GM12865 (cell line): ENCODE results near the gene PRICKLE2.

Source experiments
- DNase-seq: peaks from one replicate; pipeline ENCODE4 v3.0.0; 2010; ENCODE audit warnings: low read depth
- H3K4me3 ChIP-seq: 2 replicates; pipeline ENCODE4 v1.5.1; 2011; ENCODE audit warnings: mild to moderate bottlenecking, low read depth, low read length, control low read depth
- TF ChIP-seq, protein P1 (sequence below): IDR thresholded peaks from 2 replicates; pipeline ENCODE4 v1.5.1; 2011; ENCODE audit warnings: low read length, control low read depth, low read depth, inconsistent platforms; ENCODE audit not compliant: insufficient read depth; ENCODE audit errors: missing control alignments

PRICKLE2 gene, protein sequence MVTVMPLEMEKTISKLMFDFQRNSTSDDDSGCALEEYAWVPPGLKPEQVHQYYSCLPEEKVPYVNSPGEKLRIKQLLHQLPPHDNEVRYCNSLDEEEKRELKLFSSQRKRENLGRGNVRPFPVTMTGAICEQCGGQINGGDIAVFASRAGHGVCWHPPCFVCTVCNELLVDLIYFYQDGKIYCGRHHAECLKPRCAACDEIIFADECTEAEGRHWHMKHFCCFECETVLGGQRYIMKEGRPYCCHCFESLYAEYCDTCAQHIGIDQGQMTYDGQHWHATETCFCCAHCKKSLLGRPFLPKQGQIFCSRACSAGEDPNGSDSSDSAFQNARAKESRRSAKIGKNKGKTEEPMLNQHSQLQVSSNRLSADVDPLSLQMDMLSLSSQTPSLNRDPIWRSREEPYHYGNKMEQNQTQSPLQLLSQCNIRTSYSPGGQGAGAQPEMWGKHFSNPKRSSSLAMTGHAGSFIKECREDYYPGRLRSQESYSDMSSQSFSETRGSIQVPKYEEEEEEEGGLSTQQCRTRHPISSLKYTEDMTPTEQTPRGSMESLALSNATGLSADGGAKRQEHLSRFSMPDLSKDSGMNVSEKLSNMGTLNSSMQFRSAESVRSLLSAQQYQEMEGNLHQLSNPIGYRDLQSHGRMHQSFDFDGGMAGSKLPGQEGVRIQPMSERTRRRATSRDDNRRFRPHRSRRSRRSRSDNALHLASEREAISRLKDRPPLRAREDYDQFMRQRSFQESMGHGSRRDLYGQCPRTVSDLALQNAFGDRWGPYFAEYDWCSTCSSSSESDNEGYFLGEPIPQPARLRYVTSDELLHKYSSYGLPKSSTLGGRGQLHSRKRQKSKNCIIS

GRCh38 chr3:64224826-64225610 is at the start of gene PRICKLE2:
TSS of gene PRICKLE2 (minus strand) at chr3:64225466. CDS start at chr3:64198927, 26,539 bp downstream.
- DNase-seq, result peak; percentile 91
- H3K4me3 ChIP-seq, result peak within 1 kb of the TSS; percentile 57
- TF ChIP-seq, protein P1, sequence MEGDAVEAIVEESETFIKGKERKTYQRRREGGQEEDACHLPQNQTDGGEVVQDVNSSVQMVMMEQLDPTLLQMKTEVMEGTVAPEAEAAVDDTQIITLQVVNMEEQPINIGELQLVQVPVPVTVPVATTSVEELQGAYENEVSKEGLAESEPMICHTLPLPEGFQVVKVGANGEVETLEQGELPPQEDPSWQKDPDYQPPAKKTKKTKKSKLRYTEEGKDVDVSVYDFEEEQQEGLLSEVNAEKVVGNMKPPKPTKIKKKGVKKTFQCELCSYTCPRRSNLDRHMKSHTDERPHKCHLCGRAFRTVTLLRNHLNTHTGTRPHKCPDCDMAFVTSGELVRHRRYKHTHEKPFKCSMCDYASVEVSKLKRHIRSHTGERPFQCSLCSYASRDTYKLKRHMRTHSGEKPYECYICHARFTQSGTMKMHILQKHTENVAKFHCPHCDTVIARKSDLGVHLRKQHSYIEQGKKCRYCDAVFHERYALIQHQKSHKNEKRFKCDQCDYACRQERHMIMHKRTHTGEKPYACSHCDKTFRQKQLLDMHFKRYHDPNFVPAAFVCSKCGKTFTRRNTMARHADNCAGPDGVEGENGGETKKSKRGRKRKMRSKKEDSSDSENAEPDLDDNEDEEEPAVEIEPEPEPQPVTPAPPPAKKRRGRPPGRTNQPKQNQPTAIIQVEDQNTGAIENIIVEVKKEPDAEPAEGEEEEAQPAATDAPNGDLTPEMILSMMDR, result peak; percentile 21

DNA sequence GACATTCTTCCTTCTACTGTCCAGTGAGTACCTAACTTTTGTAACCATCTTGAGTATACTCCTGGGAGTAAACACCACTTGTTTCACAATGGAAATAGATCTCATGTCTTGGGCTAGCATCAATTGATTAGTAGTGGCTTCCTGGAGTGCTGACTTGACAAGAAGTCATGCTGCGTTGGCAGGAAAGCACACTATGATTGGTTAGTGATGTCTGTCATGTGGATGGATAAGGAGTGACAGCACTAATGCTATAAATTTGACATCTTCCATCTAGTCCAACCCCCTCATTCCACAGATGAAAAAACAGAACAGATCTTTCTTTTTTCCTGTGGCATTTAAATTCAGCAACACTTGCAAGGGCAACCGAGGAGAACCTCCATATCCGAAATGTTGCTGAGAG is 47.6 kb upstream of the PRICKLE2 start:
- H3K4me3 ChIP-seq, result no peak overlapping the region
- TF ChIP-seq, protein P1, result no peak
- no peak for DNase-seq

GRCh38 chr3:64272271-64272670 is 47.0 kb upstream of the PRICKLE2 start:
- TF ChIP-seq, protein P1, result no peak
- DNase-seq, result no peak
- no peak overlapping the region for H3K4me3 ChIP-seq

DNA sequence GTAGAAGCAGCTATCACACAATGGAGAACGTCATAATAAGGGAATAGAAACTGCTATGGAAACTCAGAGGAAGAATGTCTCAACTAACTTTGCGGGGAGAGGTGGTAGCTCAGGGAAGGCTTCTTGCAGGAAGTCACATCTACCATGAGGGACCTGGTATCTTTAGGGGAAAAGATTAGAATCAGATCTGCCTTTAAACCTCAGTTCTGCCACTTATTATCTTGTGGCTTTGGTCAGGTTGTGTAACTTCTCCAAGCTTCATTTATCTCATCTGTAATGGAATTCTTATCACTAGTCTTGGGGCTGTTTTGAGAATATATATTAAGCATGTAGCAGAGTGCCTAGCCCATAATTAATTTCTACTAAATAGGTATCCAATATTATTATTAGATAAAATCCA is 46.4 kb upstream of the PRICKLE2 start:
- TF ChIP-seq, protein P1, result no peak
- DNase-seq, result no peak
- no peak overlapping the region for H3K4me3 ChIP-seq

- no peak overlapping the region for H3K4me3 ChIP-seq
- DNase-seq, result no peak
- TF ChIP-seq, protein P1, result no peak
Observed at GRCh38 chr3:64270866-64271260, 45.6 kb upstream of the PRICKLE2 start.

- H3K4me3 ChIP-seq, result no peak overlapping the region
- TF ChIP-seq, protein P1, result no peak
- DNase-seq, result no peak
Observed at GRCh38 chr3:64270142-64270865, 45.0 kb upstream of the PRICKLE2 start.
